Measurements from ENCODE around the gene FBXL17. TPM values are rescaled to one million over a fixed set of nuclear protein-coding genes. Genes with fewer than 3 reads are reported as not detected.

Gene FBXL17
- total and polyA plus RNA-seq, 2 of the 13 experiments (the other 11 are each of a cell fraction or from before 2014, with no cell fraction given), result 3.0 to 7.9 TPM

- TF ChIP-seq AKNA (CRISPR knock-in tag; IDR thresholded peaks at IDR 0.05; ENCODE audit: borderline replicate concordance) (no peak), CERS6 (CRISPR knock-in tag; IDR thresholded peaks at IDR 0.05) (no peak), TEAD3 (CRISPR knock-in tag; optimal IDR thresholded peaks at IDR 0.05; ENCODE audit: borderline replicate concordance) (no peak)
Measured at GRCh38 chr5:107849118-107849517, 532.8 kb downstream of the FBXL17 start (continued).

- Histone ChIP-seq H3K4me3 (replicated peaks in 1 of 3; ENCODE audit: insufficient read depth in 1 of 3, low read depth in 2 of 3, low read length in 3 of 3) (no peak overlapping the region), H3K9ac (ENCODE audit: insufficient read depth, low read depth, low read length) (no peak overlapping the region), H3K79me2 (ENCODE audit: insufficient read depth, low read length) (no peaks in the 10 kb centered on the region), H3K27me3 (ENCODE audit: control insufficient read depth in 1 of 2, insufficient read depth in 2 of 2, low read length in 2 of 2) (no peaks in the 10 kb centered on the region), H3K4me2 (ENCODE audit: low read depth, low read length) (no peak overlapping the region), H3K27ac (ENCODE audit: extremely low read length, insufficient read depth, low read length) (no peak overlapping the region), H3K4me1 (ENCODE audit: insufficient read depth, low read length) (no peaks in the 10 kb centered on the region), H2AFZ (ENCODE audit: low read length) (no peak overlapping the region), H4K20me1 (ENCODE audit: insufficient read depth, low read length) (no peaks in the 10 kb centered on the region), H3K36me3 (replicated peaks in 1 of 2; ENCODE audit: control insufficient read depth in 1 of 2, insufficient read depth in 2 of 2, low read length in 2 of 2) (no peaks in the 10 kb centered on the region), H3K9me3 (ENCODE audit: low read length) (no peaks in the 10 kb centered on the region)
- 24% methylated on average over 2 of the region's 4 CpGs for WGBS (ENCODE audit: low lambda C conversion rate)
- no TSS peak for BruUV-seq (replicated peaks)
- ChIA-PET POLR2A (no interaction called here), CTCF (ENCODE audit: low intra/inter-chr PET ratio, low total read pairs) (no interaction called here)
- in situ Hi-C loops (cut with HindIII; ENCODE audit: extremely low pct_ligation_motif_present, low pct_unique_long_range_greater_than_20kb) (no loop called here), intact Hi-C loops (cut with micrococcal nuclease; ENCODE audit: unreplicated experiment) (no loop called here)
- DNase-seq (ENCODE audit: low spot score) (no peak), ATAC-seq (no peak), FAIRE-seq (no peak)
- TF ChIP-seq KLF6 (CRISPR knock-in tag; IDR thresholded peaks at IDR 0.05) (no peak), ZNF570 (CRISPR knock-in tag; IDR thresholded peaks at IDR 0.05; ENCODE audit: borderline replicate concordance) (no peak), ZNF512 (CRISPR knock-in tag; IDR thresholded peaks at IDR 0.05) (no peak), ZSCAN20 (CRISPR knock-in tag; IDR thresholded peaks at IDR 0.05; ENCODE audit: borderline replicate concordance) (no peak), DR1 (CRISPR knock-in tag; IDR thresholded peaks at IDR 0.05) (no peak), ZNF441 (CRISPR knock-in tag; IDR thresholded peaks at IDR 0.05; ENCODE audit: borderline replicate concordance) (no peak), ZNF598 (CRISPR knock-in tag; IDR thresholded peaks at IDR 0.05; ENCODE audit: borderline replicate concordance) (no peak), ATF7 (IDR thresholded peaks at IDR 0.05) (no peak), ATF7 (CRISPR knock-in tag; IDR thresholded peaks at IDR 0.05) (no peak), CREB1 (IDR thresholded peaks at IDR 0.05) (no peak), CREB1 (CRISPR knock-in tag; IDR thresholded peaks at IDR 0.05) (no peak), CAMTA2 (CRISPR knock-in tag; IDR thresholded peaks at IDR 0.05; ENCODE audit: borderline replicate concordance) (no peak), ZNF263 (CRISPR knock-in tag; IDR thresholded peaks at IDR 0.05) (no peak)
- TF ChIP-seq, protein P1, sequence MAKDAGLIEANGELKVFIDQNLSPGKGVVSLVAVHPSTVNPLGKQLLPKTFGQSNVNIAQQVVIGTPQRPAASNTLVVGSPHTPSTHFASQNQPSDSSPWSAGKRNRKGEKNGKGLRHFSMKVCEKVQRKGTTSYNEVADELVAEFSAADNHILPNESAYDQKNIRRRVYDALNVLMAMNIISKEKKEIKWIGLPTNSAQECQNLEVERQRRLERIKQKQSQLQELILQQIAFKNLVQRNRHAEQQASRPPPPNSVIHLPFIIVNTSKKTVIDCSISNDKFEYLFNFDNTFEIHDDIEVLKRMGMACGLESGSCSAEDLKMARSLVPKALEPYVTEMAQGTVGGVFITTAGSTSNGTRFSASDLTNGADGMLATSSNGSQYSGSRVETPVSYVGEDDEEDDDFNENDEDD (CRISPR knock-in tag; IDR thresholded peaks at IDR 0.05; ENCODE audit: borderline replicate concordance), result no peak
Measured at GRCh38 chr5:107840592-107840991, 541.3 kb downstream of the FBXL17 start.
